Gastrocnemius medialis (tissue), 4 donors: ENCODE data around the gene JAKMIP1. TPM values are rescaled to one million over a fixed set of nuclear protein-coding genes. Genes with fewer than 3 reads are reported as not detected.

Experiments used
- ATAC-seq, 2 donors: fragments of 150-250 bp; one replicate each; pipeline ENCODE4 v1.9.1; 2016
- DNase-seq, 2 donors: peaks; one replicate each; pipeline ENCODE4 v3.0.0-alpha.2; 2019
- H3K27ac ChIP-seq, 4 donors: fragments of 200-600 bp; sonication (generic); 1 replicate in 1 of 4; 2 replicates in 3 of 4; pipeline ENCODE4 v1.5.1; 2016 to 2018; ENCODE audit warnings: mild to moderate bottlenecking in 2 of 4, moderate library complexity in 1 of 4
- H3K27me3 ChIP-seq, 3 donors: fragments of 200-600 bp; sonication (generic) in 2 of 3; 1 replicate in 1 of 3; 2 replicates in 2 of 3; pipeline versions ENCODE4 v1.5.1 to v1.6.0; 2016 to 2019; ENCODE audit warnings: mild to moderate bottlenecking in 1 of 3, moderate library complexity in 1 of 3
- H3K36me3 ChIP-seq, 2 donors: fragments of 200-600 bp; sonication (generic) in 1 of 2; one replicate each; pipeline ENCODE4 v1.5.1; 2017 to 2018
- H3K4me1 ChIP-seq, 2 donors: fragments of 200-600 bp; sonication (generic) in 1 of 2; one replicate each; pipeline ENCODE4 v1.5.1; 2016 to 2017; ENCODE audit warnings: mild to moderate bottlenecking in 2 of 2
- H3K4me3 ChIP-seq, 4 donors: fragments of 200-600 bp; sonication (generic) in 3 of 4; 1 replicate in 1 of 4; 2 replicates in 3 of 4; pipeline ENCODE4 v1.5.1; 2016 to 2019; ENCODE audit warnings: mild to moderate bottlenecking in 2 of 4
- H3K9me3 ChIP-seq, 3 donors: fragments of 200-600 bp; sonication (generic) in 2 of 3; 1 replicate in 1 of 3; 2 replicates in 2 of 3; pipeline ENCODE4 v1.5.1; 2016 to 2019
- POLR2A ChIP-seq, 2 donors: fragments of 450-650 bp; IDR thresholded peaks; one replicate each; pipeline ENCODE4 v1.6.1; 2017; ENCODE audit warnings: antibody characterized with exemption in 2 of 2, mild to moderate bottlenecking in 2 of 2, moderate library complexity in 2 of 2
- in situ Hi-C, 4 donors: fragments of 200-750 bp; cut with MboI; loops; one replicate each; pipeline versions ENCODE4 v1.15.0 to v1.8.0; 2017; ENCODE audit warnings: low sequenced_read_pairs in 4 of 4
- intact Hi-C: fragments of 100-400 bp; cut with DNase I; formaldehyde crosslinking; loops from one replicate; pipeline ENCODE4 v1.15.1; 2023; ENCODE audit warnings: low total_unique reads
- total RNA-seq, 4 donors: library from RNA; depleted of rRNA; stranded (reverse); fragments of >200 nt; gene quantifications; one replicate each; pipeline versions ENCODE4 v1.1.0 to v1.2.3, GENCODE V29; 2016
- TF ChIP-seq, protein P1 (sequence below), 5 experiments: fragments of 450-650 bp in 3 of 5; fragments of 200-600 bp in 2 of 5; sonication (generic) in 2 of 5; IDR thresholded peaks in 4 of 5; conservative IDR thresholded peaks in 1 of 5; 1 replicate in 4 of 5; 2 replicates in 1 of 5; pipeline ENCODE4 v1.5.1; 2016 to 2019; ENCODE audit warnings: antibody characterized with exemption in 5 of 5, mild to moderate bottlenecking in 3 of 5, moderate library complexity in 3 of 5

The JAKMIP1 gene
- total RNA-seq, 4 donors from 2014 or later, result 0.62 TPM; not detected in 3

- ATAC-seq (no peak), DNase-seq (no peak)
- in situ Hi-C loops, result no loop called here
- Histone ChIP-seq H3K4me3 (no peak overlapping the region), H3K36me3 (no peaks in the 10 kb centered on the region), H3K27ac (no peak overlapping the region), H3K9me3 (no peaks in the 10 kb centered on the region), H3K4me1 (no peaks in the 10 kb centered on the region), H3K27me3 (no peaks in the 10 kb centered on the region)
- TF ChIP-seq, protein P1, sequence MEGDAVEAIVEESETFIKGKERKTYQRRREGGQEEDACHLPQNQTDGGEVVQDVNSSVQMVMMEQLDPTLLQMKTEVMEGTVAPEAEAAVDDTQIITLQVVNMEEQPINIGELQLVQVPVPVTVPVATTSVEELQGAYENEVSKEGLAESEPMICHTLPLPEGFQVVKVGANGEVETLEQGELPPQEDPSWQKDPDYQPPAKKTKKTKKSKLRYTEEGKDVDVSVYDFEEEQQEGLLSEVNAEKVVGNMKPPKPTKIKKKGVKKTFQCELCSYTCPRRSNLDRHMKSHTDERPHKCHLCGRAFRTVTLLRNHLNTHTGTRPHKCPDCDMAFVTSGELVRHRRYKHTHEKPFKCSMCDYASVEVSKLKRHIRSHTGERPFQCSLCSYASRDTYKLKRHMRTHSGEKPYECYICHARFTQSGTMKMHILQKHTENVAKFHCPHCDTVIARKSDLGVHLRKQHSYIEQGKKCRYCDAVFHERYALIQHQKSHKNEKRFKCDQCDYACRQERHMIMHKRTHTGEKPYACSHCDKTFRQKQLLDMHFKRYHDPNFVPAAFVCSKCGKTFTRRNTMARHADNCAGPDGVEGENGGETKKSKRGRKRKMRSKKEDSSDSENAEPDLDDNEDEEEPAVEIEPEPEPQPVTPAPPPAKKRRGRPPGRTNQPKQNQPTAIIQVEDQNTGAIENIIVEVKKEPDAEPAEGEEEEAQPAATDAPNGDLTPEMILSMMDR (IDR thresholded peaks at IDR 0.05 in 4 of 5, conservative IDR thresholded peaks at IDR 0.05 in 1 of 5), result no peak
- TF ChIP-seq POLR2A (IDR thresholded peaks at IDR 0.05), result no peak
- intact Hi-C loops, result no loop called here
These were observed 62.6 kb downstream of the JAKMIP1 start for GRCh38 chr4:6137747-6138135.

GRCh38 chr4:6137027-6137746 is 63.2 kb downstream of the JAKMIP1 start:
- Histone ChIP-seq H3K27me3 (no peaks in the 10 kb centered on the region), H3K4me1 (no peaks in the 10 kb centered on the region), H3K36me3 (no peaks in the 10 kb centered on the region), H3K9me3 (no peaks in the 10 kb centered on the region), H3K27ac (no peak overlapping the region), H3K4me3 (no peak overlapping the region)
- in situ Hi-C loops, result no loop called here
- TF ChIP-seq POLR2A (IDR thresholded peaks at IDR 0.05), result no peak
- TF ChIP-seq, protein P1 (IDR thresholded peaks at IDR 0.05 in 4 of 5, conservative IDR thresholded peaks at IDR 0.05 in 1 of 5), result no peak
- ATAC-seq (no peak), DNase-seq (no peak)
- intact Hi-C loops, result no loop called here

DNA sequence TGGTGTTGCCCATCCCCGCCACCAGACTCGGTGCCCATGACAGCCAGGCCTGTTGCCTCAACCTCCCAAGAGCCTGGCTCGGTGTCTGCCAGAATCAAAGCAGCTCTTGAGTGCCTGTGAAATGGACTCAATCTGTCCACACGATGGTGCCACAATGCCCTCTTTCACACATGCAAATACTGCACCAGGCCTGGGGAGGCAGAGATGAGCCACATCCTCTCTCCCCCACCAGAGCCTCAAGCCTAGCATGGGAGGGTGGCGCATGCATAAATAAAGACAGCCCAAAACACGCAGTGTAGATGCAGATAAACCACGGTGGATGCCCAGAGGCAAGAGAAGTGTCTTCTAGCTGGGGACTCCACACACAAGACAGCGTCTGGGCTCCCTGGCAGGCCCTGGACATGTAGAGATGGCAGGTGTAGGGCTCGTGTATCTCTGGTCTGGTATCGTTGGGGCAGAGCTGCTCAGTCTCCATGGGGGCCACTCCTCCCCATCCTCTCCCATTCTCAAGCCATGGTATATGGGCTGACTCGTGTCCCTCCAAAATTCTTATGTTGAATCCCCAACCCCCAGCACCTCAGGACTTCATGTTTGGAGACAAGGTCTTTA is 65.6 kb downstream of the JAKMIP1 start:
- no peak for TF ChIP-seq POLR2A (IDR thresholded peaks at IDR 0.05)
- TF ChIP-seq, protein P1 (IDR thresholded peaks at IDR 0.05 in 4 of 5, conservative IDR thresholded peaks at IDR 0.05 in 1 of 5), result no peak
- no peak for ATAC-seq
- no peak for DNase-seq
- in situ Hi-C loops (no loop called here), intact Hi-C loops (no loop called here)
- no peak overlapping the region for H3K27ac ChIP-seq
- no peaks in the 10 kb centered on the region for H3K9me3 ChIP-seq
- H3K36me3 ChIP-seq, result no peaks in the 10 kb centered on the region
- no peaks in the 10 kb centered on the region for H3K4me1 ChIP-seq
- H3K4me3 ChIP-seq, result no peak overlapping the region
- no peaks in the 10 kb centered on the region for H3K27me3 ChIP-seq

DNA sequence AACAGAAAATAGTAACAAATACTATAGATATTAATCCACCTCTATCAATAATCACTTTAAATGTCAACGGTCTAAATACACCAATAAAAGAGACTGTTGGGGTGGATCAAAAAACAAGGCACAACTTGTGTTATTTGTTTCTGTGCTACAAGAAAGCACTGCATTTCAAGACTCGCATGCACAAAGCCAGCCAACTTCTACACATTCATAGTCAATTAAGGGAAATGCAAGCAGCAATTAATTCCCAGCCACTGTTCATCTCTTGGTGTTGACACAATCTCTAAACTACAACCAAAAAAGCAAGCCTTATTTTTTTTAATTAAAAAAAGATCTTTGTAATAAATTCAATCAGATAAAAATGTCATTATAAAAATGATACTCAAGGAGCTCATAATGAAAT is 67.6 kb downstream of the JAKMIP1 start:
- H3K9me3 ChIP-seq, result no peaks in the 10 kb centered on the region
- no peaks in the 10 kb centered on the region for H3K4me1 ChIP-seq
- no peaks in the 10 kb centered on the region for H3K27me3 ChIP-seq
- in situ Hi-C loops, result no loop called here
- no peak overlapping the region for H3K27ac ChIP-seq
- no peaks in the 10 kb centered on the region for H3K36me3 ChIP-seq
- ATAC-seq (no peak), DNase-seq (no peak)
- TF ChIP-seq, protein P1 (IDR thresholded peaks at IDR 0.05 in 4 of 5, conservative IDR thresholded peaks at IDR 0.05 in 1 of 5), result no peak
- TF ChIP-seq POLR2A (IDR thresholded peaks at IDR 0.05), result no peak
- intact Hi-C loops, result no loop called here
- no peak overlapping the region for H3K4me3 ChIP-seq
